Fibroblast of villous mesenchyme (primary cell): ENCODE data around the gene TBX5. TPM values are rescaled to one million over a fixed set of nuclear protein-coding genes. Genes with fewer than 3 reads are reported as not detected.

Source experiments
- DNase-seq: peaks from one replicate; pipeline ENCODE4 v3.0.0-alpha.2; 2010; ENCODE audit warnings: low read depth
- H3K4me3 ChIP-seq: 2 replicates; pipeline ENCODE4 v1.5.1; 2011; ENCODE audit warnings: low read depth, mild to moderate bottlenecking, low read length
- total RNA-seq: library from RNA; depleted of rRNA; stranded (reverse); fragments of >200 nt; gene quantifications from 2 replicates; pipeline ENCODE4 v1.2.3, GENCODE V29; 2012
- TF ChIP-seq, protein P1 (sequence below): IDR thresholded peaks from 2 replicates; pipeline ENCODE4 v1.5.1; 2012; ENCODE audit warnings: low read depth, mild to moderate bottlenecking, low read length; ENCODE audit not compliant: insufficient read depth

The TBX5 gene
- total RNA-seq, 1 donor, result 0.43 TPM

DNA sequence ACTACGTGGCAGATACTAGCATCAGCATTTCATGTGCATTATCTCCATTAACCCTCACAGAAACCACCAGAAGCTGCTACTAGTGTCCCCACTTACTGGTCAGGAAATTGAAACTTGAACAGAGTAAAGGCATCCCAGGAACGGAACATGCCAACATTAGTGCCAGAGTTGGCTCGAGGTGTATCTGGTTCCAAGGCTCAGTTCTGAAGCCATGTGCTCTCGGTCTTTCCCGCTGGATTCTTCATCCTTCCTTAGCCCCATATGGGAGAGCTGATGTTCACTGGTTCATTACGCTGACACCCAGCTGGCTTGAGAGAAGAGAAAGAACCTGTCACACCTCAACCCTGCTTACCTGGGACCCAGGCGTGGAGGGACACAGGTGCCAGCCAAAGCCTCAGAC, 91.5 kb downstream of the TBX5 start:
- TF ChIP-seq, protein P1, sequence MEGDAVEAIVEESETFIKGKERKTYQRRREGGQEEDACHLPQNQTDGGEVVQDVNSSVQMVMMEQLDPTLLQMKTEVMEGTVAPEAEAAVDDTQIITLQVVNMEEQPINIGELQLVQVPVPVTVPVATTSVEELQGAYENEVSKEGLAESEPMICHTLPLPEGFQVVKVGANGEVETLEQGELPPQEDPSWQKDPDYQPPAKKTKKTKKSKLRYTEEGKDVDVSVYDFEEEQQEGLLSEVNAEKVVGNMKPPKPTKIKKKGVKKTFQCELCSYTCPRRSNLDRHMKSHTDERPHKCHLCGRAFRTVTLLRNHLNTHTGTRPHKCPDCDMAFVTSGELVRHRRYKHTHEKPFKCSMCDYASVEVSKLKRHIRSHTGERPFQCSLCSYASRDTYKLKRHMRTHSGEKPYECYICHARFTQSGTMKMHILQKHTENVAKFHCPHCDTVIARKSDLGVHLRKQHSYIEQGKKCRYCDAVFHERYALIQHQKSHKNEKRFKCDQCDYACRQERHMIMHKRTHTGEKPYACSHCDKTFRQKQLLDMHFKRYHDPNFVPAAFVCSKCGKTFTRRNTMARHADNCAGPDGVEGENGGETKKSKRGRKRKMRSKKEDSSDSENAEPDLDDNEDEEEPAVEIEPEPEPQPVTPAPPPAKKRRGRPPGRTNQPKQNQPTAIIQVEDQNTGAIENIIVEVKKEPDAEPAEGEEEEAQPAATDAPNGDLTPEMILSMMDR, result no peak
- DNase-seq, result no peak
- H3K4me3 ChIP-seq, result no peak overlapping the region

DNA sequence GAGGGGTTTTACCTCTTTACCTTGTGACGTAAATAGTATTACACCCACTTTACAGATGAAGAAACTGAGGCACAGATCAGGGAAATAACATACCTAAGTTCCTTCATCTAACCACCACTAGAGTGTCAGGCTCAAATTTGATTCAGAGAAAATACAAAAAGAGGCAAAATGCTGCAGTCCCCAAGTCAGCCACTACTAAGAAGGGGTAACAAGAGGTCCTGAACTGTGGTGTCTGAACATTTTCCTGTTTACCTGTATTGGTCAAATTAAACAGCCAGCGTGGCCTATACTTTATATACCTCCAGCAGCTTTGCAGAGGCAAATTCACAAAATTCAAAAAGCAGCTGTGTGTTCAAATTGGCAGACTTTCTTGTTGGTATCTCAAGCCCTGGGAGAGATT, 92.0 kb downstream of the TBX5 start:
- no peak for DNase-seq
- TF ChIP-seq, protein P1, result no peak
- H3K4me3 ChIP-seq, result no peak overlapping the region

DNA sequence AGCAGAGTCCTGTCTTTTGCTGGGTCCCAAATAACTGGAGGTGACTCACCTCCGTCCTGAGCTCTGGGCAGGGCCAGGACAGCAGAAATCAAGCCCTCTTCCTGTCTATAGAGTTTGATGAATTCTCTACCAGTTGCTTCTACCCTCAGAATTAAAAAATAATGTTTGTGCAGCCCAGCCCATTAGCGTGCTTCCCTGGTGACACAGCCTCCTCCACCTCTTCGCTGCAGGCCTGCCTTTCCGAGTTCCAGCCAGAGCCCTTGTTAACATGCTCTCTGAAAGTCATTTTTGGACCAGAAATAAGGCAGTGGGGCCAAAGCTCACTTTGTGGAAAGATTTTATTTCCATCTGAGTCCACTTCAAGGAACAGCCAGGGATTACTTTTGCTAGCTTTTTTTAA, 94.0 kb downstream of the TBX5 start:
- no peak overlapping the region for H3K4me3 ChIP-seq
- DNase-seq, result no peak
- TF ChIP-seq, protein P1, result no peak

DNA sequence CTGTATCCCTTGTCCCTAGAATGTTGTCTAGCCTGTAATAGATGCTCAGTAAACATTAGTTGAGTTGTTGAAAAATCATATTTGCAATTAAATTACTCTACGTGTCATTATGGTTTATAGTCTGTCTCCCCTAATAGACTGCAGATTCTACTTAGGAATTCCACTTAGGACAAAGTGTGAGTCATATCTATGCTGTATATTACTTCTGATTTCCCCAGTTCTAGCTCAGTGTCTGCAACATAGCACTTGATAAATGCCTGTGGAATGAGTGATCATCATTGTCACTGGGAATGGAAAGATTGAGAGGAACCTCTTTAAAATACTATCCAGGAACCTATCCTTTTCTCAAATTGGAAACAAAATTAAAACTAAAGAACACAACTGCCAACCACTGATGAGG, 99.3 kb downstream of the TBX5 start:
- DNase-seq, result peak; percentile 2
- TF ChIP-seq, protein P1, result no peak
- no peak overlapping the region for H3K4me3 ChIP-seq

DNA sequence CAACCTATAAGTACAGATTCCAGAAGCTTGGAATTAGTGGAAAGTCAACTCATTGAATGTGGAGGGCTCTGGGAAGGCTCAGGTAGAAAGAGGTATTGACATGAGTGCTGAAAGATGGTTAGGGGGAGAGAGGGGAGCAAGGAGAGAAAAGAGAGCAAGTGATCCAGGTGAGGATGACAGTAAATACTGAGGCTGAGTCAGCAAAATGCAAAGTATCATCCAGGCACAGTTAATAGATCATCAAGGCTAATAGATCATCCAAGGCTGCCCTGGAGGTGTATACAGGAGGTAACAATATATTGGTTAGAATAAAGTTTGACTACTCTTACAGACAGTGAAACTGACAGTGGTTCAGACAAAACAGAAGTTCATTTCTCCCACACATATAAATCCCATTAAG, 100.5 kb downstream of the TBX5 start:
- TF ChIP-seq, protein P1, result no peak
- H3K4me3 ChIP-seq, result no peak overlapping the region
- no peak for DNase-seq
